Activated gamma-delta T cell treated with anti-CD3 and anti-CD28 coated beads, Interleukin-2, amount 50 U/mL, for 16 hours (primary cell): Measurements from ENCODE around the gene KCMF1.

ENCODE experiments used
- DNase-seq: peaks from one replicate; pipeline ENCODE4 v3.0.0-alpha.2; 2020; ENCODE audit warnings: low read depth

Gene KCMF1

GRCh38 chr2:84956334-84957297 is 14.3 kb upstream of the KCMF1 start:
- no peak for DNase-seq

- no peak for DNase-seq
Measured at GRCh38 chr2:84957771-84958134, 13.2 kb upstream of the KCMF1 start.

GRCh38 chr2:84958135-84959059 is 12.6 kb upstream of the KCMF1 start:
- DNase-seq = no peak

GRCh38 chr2:84959095-84959565 is 11.8 kb upstream of the KCMF1 start:
- DNase-seq = no peak

- DNase-seq = no peak
Measured at GRCh38 chr2:84959566-84960506, 11.1 kb upstream of the KCMF1 start.

GRCh38 chr2:84962917-84963316 is 8.0 kb upstream of the KCMF1 start:
- DNase-seq = no peak

- DNase-seq = no peak
Measured at GRCh38 chr2:84963323-84963691, 7.7 kb upstream of the KCMF1 start.

- DNase-seq = no peak
Measured at GRCh38 chr2:84963692-84964405, 7.1 kb upstream of the KCMF1 start.

- no peak for DNase-seq
Measured at GRCh38 chr2:84964406-84965191, 6.4 kb upstream of the KCMF1 start.

GRCh38 chr2:84965192-84965516 is 5.8 kb upstream of the KCMF1 start:
- DNase-seq = no peak

- DNase-seq = no peak
Measured at GRCh38 chr2:84965827-84966226, 5.1 kb upstream of the KCMF1 start.

- no peak for DNase-seq
Measured at GRCh38 chr2:84966731-84967130, 4.2 kb upstream of the KCMF1 start.

- peak; percentile 6 for DNase-seq
Measured at GRCh38 chr2:84969511-84970209, 1.3 kb upstream of the KCMF1 start.

GRCh38 chr2:84970210-84970867 is 622 bp upstream of the KCMF1 start:
- peak; percentile 28 for DNase-seq

- peak; percentile 50 for DNase-seq
Measured at GRCh38 chr2:84971510-84972206, 697 bp downstream of the KCMF1 start.

- DNase-seq = no peak
Measured at GRCh38 chr2:84972207-84972783, 1.3 kb downstream of the KCMF1 start.

GRCh38 chr2:84972932-84973331 is 2.0 kb downstream of the KCMF1 start:
- no peak for DNase-seq
